Small intestine (tissue), 7 donors: ENCODE data around the gene PCDHA8. TPM values are rescaled to one million over a fixed set of nuclear protein-coding genes. Genes with fewer than 3 reads are reported as not detected.
"Not testable (repeated sequence)": the region's sequence is repeated elsewhere in the genome, so short reads cannot be mapped to it uniquely, and the experiment has no call there.

Source experiments
- DNase-seq, 2 donors: peaks; one replicate each; pipeline versions ENCODE4 v3.0.0 to v3.0.0-alpha.2; 2013
- FAIRE-seq: peaks from 2 replicates; lab custom pipeline; 2012; peaks lifted over from hg19 to GRCh38; lab: Jason Lieb, UNC
- H3K27ac ChIP-seq, 3 donors: one replicate each; pipeline ENCODE4 v1.5.1; 2013; ENCODE audit warnings: low read length in 2 of 3, mild to moderate bottlenecking in 2 of 3, control low read depth in 1 of 3, inconsistent platforms in 1 of 3, low read depth in 1 of 3, moderate library complexity in 1 of 3
- H3K27me3 ChIP-seq, 3 donors: one replicate each; pipeline ENCODE4 v1.6.1; 2013; ENCODE audit warnings: low read length in 3 of 3, inconsistent platforms in 1 of 3; ENCODE audit not compliant: control insufficient read depth in 3 of 3, insufficient read depth in 3 of 3
- H3K36me3 ChIP-seq, 3 donors: one replicate each; pipeline ENCODE4 v1.6.1; 2013; ENCODE audit warnings: low read length in 3 of 3, inconsistent platforms in 1 of 3, low read depth in 1 of 3, mild to moderate bottlenecking in 1 of 3, moderate library complexity in 1 of 3; ENCODE audit not compliant: control insufficient read depth in 3 of 3, insufficient read depth in 2 of 3
- H3K4me1 ChIP-seq, 3 donors: one replicate each; pipeline ENCODE4 v1.6.1; 2013; ENCODE audit warnings: low read length in 2 of 3, inconsistent platforms in 1 of 3, low read depth in 1 of 3, mild to moderate bottlenecking in 1 of 3, moderate library complexity in 1 of 3; ENCODE audit not compliant: control insufficient read depth in 3 of 3, insufficient read depth in 2 of 3
- H3K4me3 ChIP-seq, 3 donors: one replicate each; pipeline ENCODE4 v1.5.1; 2013; ENCODE audit warnings: low read length in 3 of 3, control low read depth in 1 of 3, inconsistent platforms in 1 of 3, low read depth in 1 of 3, mild to moderate bottlenecking in 1 of 3, moderate library complexity in 1 of 3
- H3K9me3 ChIP-seq, 2 donors: one replicate each; pipeline ENCODE4 v1.6.1; 2013; ENCODE audit warnings: low read depth in 1 of 2, low read length in 1 of 2; ENCODE audit not compliant: control insufficient read depth in 2 of 2, insufficient read depth in 1 of 2
- WGBS, 3 donors: extraction: QIAGEN DNeasy Blood & Tissue Kit; methylation state at CpG; one replicate each; pipeline ENCODE4 v1.1.7; 2013; 5-methylcytosine and 5-hydroxymethylcytosine counted together
- polyA plus RNA-seq, 4 donors: library from polyadenylated mRNA; stranded (reverse) in 3 of 4; unstranded in 1 of 4; fragments of 200-250 nt in 3 of 4; fragments of 120-200 nt in 1 of 4; gene quantifications; one replicate each; pipeline versions ENCODE4 v1.2.1 to v1.2.3, GENCODE V29; 2013
- donor health status: healthy with polysubstance abuse.
- donor health status: control.
- donor health status: control.
- donor health status: Bipolar disorder and iron deficiency.
- donor health status: healthy.

PCDHA8 gene
- polyA plus RNA-seq, 4 donors, result 0.04 to 0.06 TPM; not detected in 2

DNA sequence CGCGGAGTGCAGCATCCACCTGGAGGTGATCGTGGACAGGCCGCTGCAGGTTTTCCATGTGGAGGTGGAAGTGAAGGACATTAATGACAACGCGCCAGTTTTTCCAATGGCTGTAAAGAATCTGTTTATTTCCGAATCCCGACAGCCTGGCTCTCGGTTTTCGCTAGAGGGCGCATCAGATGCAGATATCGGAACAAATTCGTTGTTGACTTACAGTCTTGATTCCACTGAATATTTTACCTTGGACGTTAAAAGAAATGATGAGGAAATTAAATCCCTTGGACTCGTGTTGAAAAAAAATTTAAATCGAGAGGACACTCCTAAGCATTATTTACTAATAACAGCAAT is 39.5 kb upstream of the PCDHA8 start:
- DNase-seq, result no peak

DNA sequence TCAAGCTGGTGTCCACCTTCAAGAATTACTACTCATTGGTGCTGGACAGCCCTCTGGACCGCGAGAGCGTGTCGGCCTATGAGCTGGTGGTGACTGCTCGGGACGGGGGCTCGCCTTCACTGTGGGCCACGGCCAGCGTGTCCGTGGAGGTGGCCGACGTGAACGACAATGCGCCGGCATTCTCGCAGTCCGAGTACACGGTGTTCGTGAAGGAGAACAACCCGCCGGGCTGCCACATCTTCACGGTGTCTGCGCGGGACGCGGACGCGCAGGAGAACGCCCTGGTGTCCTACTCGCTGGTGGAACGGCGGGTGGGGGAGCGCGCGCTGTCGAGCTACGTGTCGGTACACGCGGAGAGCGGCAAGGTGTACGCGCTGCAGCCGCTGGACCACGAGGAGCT is 38.6 kb upstream of the PCDHA8 start:
- FAIRE-seq, H3K36me3 ChIP-seq, H3K4me1 ChIP-seq, H3K27ac ChIP-seq, DNase-seq, H3K4me3 ChIP-seq: not testable (repeated sequence)
- Histone ChIP-seq H3K27me3 (peaks cover 0 to 11% (median 0%) of the 10 kb centered on the region in 3 donors), H3K9me3 (peaks cover 6 to 27% of the 10 kb centered on the region in 2 donors)
- WGBS, 3 donors, result 55 to 77% (median 69%) methylated on average over 45 of the region's 45 CpGs

More for the DNA sequence above, 39.5 kb upstream of the PCDHA8 start:
- Histone ChIP-seq H3K36me3 (no peaks in the 10 kb centered on the region), H3K27ac (no peak overlapping the region), H3K4me3 (no peak overlapping the region), H3K27me3 (peaks cover 0 to 8% (median 0%) of the 10 kb centered on the region in 3 donors), H3K4me1 (no peaks in the 10 kb centered on the region), H3K9me3 (peaks cover 12 to 29% of the 10 kb centered on the region in 2 donors)
- 18 to 41% (median 32%) methylated on average over 16 of the region's 16 CpGs for WGBS, 3 donors
- no peak for FAIRE-seq

DNA sequence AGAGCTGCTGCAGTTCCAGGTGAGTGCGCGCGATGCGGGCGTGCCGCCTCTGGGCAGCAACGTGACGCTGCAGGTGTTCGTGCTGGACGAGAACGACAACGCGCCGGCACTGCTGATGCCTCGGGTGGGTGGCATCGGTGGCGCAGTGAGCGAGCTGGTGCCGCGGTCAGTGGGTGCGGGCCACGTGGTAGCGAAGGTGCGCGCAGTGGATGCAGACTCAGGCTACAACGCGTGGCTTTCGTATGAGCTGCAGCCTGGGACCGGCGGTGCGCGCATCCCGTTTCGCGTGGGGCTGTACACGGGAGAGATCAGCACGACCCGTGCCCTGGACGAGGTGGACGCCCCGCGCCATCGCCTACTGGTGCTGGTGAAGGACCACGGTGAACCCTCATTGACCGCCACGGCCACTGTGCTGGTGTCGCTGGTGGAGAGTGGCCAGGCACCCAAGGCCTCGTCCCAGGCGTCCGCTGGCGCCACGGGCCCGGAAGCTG is 38.2 kb upstream of the PCDHA8 start:
- H3K9me3 ChIP-seq, result peaks cover 6 to 29% of the 10 kb centered on the region in 2 donors
- WGBS, 3 donors, result 57 to 74% (median 66%) methylated on average over 51 to 53 of the region's 53 CpGs

DNA sequence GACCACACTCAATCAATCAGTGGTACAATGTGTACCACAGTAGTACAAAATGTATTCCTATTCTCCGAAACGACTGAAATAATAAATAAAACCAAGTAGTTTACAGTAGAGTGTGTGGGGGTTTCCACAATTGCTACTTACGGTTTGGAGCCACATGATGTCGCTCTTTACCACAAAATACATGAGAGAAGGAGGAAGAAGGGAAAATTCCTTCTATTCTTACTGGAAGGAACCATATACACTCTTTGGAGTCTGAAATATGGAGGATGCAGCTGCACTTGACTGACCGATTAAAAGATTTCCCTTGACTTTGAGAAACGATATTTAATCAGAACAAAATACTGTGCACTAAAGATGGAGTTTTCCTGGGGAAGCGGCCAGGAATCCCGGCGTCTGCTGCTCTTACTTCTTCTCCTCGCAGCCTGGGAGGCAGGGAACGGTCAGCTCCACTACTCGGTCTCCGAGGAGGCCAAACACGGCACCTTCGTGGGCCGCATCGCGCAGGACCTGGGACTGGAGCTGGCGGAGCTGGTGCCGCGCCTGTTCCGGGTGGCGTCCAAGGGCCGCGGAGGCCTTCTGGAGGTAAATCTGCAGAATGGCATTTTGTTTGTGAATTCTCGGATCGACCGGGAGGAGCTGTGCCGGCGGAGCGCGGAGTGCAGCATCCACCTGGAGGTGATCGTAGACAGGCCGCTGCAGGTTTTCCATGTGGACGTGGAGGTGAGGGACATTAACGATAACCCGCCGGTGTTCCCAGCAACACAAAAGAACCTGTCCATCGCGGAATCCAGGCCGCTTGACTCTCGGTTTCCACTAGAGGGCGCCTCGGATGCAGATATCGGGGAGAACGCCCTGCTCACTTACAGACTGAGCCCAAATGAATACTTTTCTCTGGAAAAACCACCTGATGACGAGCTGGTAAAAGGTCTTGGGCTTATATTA is 33.9 kb upstream of the PCDHA8 start, which contains the start of gene PCDHA4:
TSS of gene PCDHA4 (plus strand) at position 235 of the 942 bp plus-strand sequence.
- DNase-seq, result no peak
- no peak within 1 kb of the TSS for H3K27ac ChIP-seq
- FAIRE-seq, result no peak
- 21 to 43% (median 40%) methylated on average over 32 to 38 of the region's 47 CpGs for WGBS, 3 donors
- peaks cover 0 to 9% (median 0%) of the 10 kb centered on the region in 3 donors for H3K27me3 ChIP-seq
- H3K36me3 ChIP-seq, result no peaks in the 10 kb centered on the region
- H3K4me3 ChIP-seq, result peak within 1 kb of the TSS in 1 of 3 donors; percentile 13
- H3K4me1 ChIP-seq, result no peaks in the 10 kb centered on the region
- H3K9me3 ChIP-seq, result peaks cover 4 to 37% of the 10 kb centered on the region in 2 donors

More for the DNA sequence above, 38.2 kb upstream of the PCDHA8 start:
- no peak overlapping the region for H3K27ac ChIP-seq
- no peaks in the 10 kb centered on the region for H3K36me3 ChIP-seq
- FAIRE-seq (no peak), DNase-seq (no peak)
- H3K27me3 ChIP-seq, result peaks cover 0 to 14% (median 0%) of the 10 kb centered on the region in 3 donors
- H3K4me1 ChIP-seq, result no peaks in the 10 kb centered on the region
- H3K4me3 ChIP-seq, result no peak overlapping the region

DNA sequence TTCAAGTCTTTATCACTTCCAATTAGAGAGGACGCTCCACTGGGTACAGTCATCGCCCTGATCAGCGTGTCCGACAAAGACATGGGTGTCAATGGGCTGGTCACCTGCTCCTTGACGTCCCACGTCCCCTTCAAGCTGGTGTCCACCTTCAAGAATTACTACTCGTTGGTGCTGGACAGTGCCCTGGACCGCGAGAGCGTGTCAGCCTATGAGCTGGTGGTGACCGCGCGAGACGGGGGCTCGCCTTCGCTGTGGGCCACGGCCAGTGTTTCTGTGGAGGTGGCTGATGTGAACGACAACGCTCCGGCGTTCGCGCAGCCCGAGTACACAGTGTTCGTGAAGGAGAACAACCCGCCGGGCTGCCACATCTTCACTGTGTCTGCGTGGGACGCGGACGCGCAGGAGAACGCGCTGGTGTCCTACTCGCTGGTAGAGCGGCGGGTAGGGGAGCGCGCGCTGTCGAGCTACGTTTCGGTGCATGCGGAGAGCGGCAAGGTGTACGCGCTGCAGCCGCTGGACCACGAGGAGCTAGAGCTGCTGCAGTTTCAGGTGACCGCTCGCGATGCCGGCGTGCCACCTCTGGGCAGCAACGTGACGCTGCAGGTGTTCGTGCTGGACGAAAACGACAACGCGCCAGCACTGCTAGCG is 32.6 kb upstream of the PCDHA8 start:
- not testable (repeated sequence) for H3K36me3 ChIP-seq, DNase-seq, FAIRE-seq, H3K27ac ChIP-seq, H3K4me1 ChIP-seq, H3K27me3 ChIP-seq, H3K4me3 ChIP-seq
- peaks cover 0 to 25% of the 10 kb centered on the region in 2 donors for H3K9me3 ChIP-seq
- 65 to 84% (median 79%) methylated on average over 62 of the region's 62 CpGs for whole genome bisulfite sequencing, 3 donors

DNA sequence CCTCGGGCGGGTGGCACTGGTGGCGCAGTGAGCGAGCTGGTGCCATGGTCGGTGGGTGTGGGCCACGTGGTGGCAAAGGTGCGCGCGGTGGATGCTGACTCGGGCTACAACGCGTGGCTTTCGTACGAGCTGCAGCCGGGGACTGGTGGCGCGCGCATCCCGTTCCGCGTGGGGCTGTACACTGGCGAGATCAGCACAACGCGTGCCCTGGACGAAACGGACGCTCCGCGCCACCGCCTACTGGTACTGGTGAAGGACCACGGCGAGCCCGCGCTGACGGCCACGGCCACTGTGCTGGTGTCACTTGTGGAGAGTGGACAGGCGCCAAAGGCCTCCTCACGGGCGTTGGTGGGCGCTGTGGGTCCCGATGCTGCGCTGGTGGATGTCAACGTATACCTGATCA is 32.1 kb upstream of the PCDHA8 start:
- DNase-seq (no peak), FAIRE-seq (no peak)
- Histone ChIP-seq H3K36me3 (no peaks in the 10 kb centered on the region), H3K27ac (no peak overlapping the region), H3K27me3 (peaks cover 0 to 6% (median 0%) of the 10 kb centered on the region in 3 donors), H3K4me1 (no peaks in the 10 kb centered on the region), H3K4me3 (no peak overlapping the region), H3K9me3 (peaks cover 0 to 29% of the 10 kb centered on the region in 2 donors)
- WGBS, 3 donors, result 72 to 84% (median 82%) methylated on average over 40 to 43 of the region's 43 CpGs

DNA sequence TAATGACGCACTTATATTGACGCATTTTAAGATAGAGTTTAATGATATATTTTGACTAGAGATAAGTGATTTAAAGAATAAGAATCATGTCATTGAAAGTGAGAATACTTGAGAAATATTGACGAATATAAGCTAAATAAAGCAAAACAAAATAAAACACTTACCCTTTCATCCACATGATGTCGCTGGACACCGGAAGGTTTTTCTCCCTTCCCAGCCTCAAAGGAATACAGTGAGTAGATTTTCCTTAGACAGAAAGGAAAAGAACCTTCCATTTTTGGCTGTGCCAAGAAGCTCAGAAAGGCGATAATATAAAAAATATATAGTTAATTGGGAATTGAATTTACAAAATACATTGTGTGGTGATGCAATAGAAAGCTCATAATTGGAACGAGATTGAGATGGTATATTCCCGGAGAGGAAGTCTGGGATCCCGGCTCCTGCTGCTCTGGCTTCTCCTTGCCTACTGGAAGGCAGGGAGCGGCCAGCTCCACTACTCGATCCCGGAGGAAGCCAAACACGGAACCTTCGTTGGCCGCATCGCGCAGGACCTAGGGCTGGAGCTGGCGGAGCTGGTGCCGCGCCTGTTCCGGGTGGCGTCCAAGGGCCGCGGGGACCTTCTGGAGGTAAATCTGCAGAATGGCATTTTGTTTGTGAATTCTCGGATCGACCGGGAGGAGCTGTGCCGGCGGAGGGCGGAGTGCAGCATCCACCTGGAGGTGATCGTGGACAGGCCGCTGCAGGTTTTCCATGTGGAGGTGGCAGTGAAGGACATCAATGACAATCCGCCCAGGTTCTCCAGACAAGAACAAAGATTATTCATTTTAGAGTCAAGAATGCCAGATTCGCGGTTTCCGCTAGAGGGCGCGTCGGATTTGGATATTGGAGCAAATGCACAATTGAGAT is 19.4 kb upstream of the PCDHA8 start, which contains the start of gene PCDHA5:
TSS of gene PCDHA5 (plus strand) at position 239 of the 906 bp plus-strand sequence.
- Histone ChIP-seq H3K4me3 (no peak within 1 kb of the TSS), H3K4me1 (no peaks in the 10 kb centered on the region), H3K9me3 (peaks cover 4 to 35% of the 10 kb centered on the region in 2 donors), H3K27ac (no peak within 1 kb of the TSS), H3K36me3 (no peaks in the 10 kb centered on the region), H3K27me3 (peaks cover 0 to 2% (median 0%) of the 10 kb centered on the region in 3 donors)
- FAIRE-seq (no peak), DNase-seq (peak; percentile 4 to 5)
- WGBS, 3 donors, result 36 to 51% (median 49%) methylated on average over 39 of the region's 39 CpGs
